B cell (primary cell): ENCODE data around the gene EXOC7.

Experiments used
- CTCF ChIP-seq: fragments of 200-600 bp; IDR thresholded peaks from one replicate; pipeline ENCODE4 v1.8.0; 2022; ENCODE audit warnings: antibody characterized with exemption, mild to moderate bottlenecking
- EZH2 ChIP-seq: IDR thresholded peaks from 2 replicates; pipeline ENCODE4 v1.6.1; 2012; ENCODE audit warnings: borderline replicate concordance, low read depth, mild to moderate bottlenecking, moderate library complexity, low read length; ENCODE audit not compliant: insufficient read depth, poor library complexity, severe bottlenecking

DNA sequence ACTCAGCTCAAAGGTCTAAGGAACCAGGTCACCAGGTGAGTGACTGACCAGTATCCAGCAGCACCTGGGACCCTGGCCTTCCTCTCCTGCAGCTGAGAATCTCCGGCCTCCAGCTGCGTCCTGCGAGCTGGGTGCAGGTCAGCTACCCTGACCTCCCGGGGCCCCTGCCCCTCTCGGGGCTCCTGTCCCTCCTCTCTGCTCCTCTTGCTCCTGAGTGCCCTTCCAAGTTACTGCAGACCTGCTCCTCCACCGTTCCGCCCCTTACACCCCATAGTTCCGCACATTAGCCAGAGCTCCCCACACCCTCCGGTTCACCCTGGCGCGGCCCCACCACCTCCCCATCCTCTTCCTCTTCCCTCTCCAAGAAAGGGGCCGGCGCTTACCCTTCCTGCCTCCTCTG, 26.9 kb upstream of the EXOC7 start:
- TF ChIP-seq CTCF: no peak
- no peak for TF ChIP-seq EZH2
